GM12878 (cell line): Measurements from ENCODE around the gene CRB1. TPM values are rescaled to one million over a fixed set of nuclear protein-coding genes. Genes with fewer than 3 reads are reported as not detected.

Experiments
- ATAC-seq: fragments of 200-7000 bp; cut with Tn5 transposase; 3 replicates; pipeline ENCODE4 v1.9.1; 2020; ENCODE audit warnings: mild to moderate bottlenecking, moderate library complexity
- BruUV-seq: library from RNA; stranded (reverse); fragments of 400-500 nt; replicated peaks from 2 replicates; lab custom pipeline; 2021; lab: Mats Ljungman, UMichigan
- CTCF ChIA-PET: fragments of 300-600 bp; sonication (Branson Sonifier 250); formaldehyde crosslinking; extraction: SDS; loops from one replicate; lab custom pipeline; 2021; ENCODE audit warnings: inconsistent platforms; lab: Yijun Ruan, JAX
- POLR2A ChIA-PET: fragments of 350-600 bp; formaldehyde crosslinking; extraction: SDS; loops from one replicate; lab custom pipeline; 2021; ENCODE audit warnings: inconsistent platforms; lab: Charles Lee
- RAD21 ChIA-PET: fragments of 300-600 bp; sonication (Branson Sonifier 250); formaldehyde crosslinking; loops from one replicate; lab custom pipeline; 2023; ENCODE audit warnings: antibody characterized with exemption; ENCODE audit not compliant: unreplicated experiment; lab: Charles Lee
- SMC1A ChIA-PET: fragments of 300-600 bp; sonication (Branson Sonifier 250); formaldehyde crosslinking; loops from one replicate; lab custom pipeline; 2023; ENCODE audit not compliant: unreplicated experiment, uncharacterized antibody; lab: Charles Lee
- DNase-seq: peaks from one replicate; pipeline ENCODE4 v3.0.0-alpha.2; 2011; ENCODE audit warnings: low read depth, low spot score
- FAIRE-seq: peaks from 3 replicates; lab custom pipeline; 2011; peaks lifted over from hg19 to GRCh38; lab: Jason Lieb, UNC
- H2AFZ ChIP-seq: 2 replicates; pipeline ENCODE4 v1.6.0; 2011; ENCODE audit warnings: low read depth, low read length, control low read depth; ENCODE audit not compliant: control insufficient read depth
- H3K27ac ChIP-seq: 2 replicates; pipeline ENCODE4 v1.5.1; 2011; ENCODE audit warnings: control low read depth; ENCODE audit not compliant: control insufficient read depth, insufficient read depth
- H3K27me3 ChIP-seq, 2 experiments: replicated peaks in 1 of 2; 2 replicates each; pipeline versions ENCODE4 v1.6.0 to v1.6.1; 2011; ENCODE audit warnings: low read length in 1 of 2; ENCODE audit not compliant: control insufficient read depth in 2 of 2, insufficient read depth in 2 of 2
- H3K36me3 ChIP-seq, 2 experiments: 2 replicates each; pipeline ENCODE4 v1.5.1; 2011; ENCODE audit warnings: low read length in 1 of 2; ENCODE audit not compliant: control insufficient read depth in 2 of 2, insufficient read depth in 2 of 2
- H3K4me1 ChIP-seq: 2 replicates; pipeline ENCODE4 v1.6.1; 2011; ENCODE audit warnings: mild to moderate bottlenecking, low read length, moderate library complexity, mixed read lengths; ENCODE audit not compliant: control insufficient read depth, insufficient read depth
- H3K4me2 ChIP-seq: 2 replicates; pipeline ENCODE4 v1.6.0; 2011; ENCODE audit warnings: control low read depth; ENCODE audit not compliant: control insufficient read depth, insufficient read depth
- H3K4me3 ChIP-seq: fragments of 200-600 bp; sonication (generic); 2 replicates; pipeline ENCODE4 v1.5.1; 2016
- H3K79me2 ChIP-seq: 2 replicates; pipeline ENCODE4 v1.6.0; 2011; ENCODE audit warnings: low read length; ENCODE audit not compliant: control insufficient read depth, insufficient read depth
- H3K9ac ChIP-seq: 2 replicates; pipeline ENCODE4 v1.8.0; 2011; ENCODE audit warnings: low read length, control low read depth, mixed read lengths; ENCODE audit not compliant: control insufficient read depth, insufficient read depth
- H3K9me3 ChIP-seq: replicated peaks from 3 replicates; pipeline ENCODE4 v1.5.1; 2011; ENCODE audit warnings: mild to moderate bottlenecking, low read length; ENCODE audit not compliant: control insufficient read depth, insufficient read depth
- H4K20me1 ChIP-seq: 2 replicates; pipeline ENCODE4 v1.6.0; 2011; ENCODE audit not compliant: control insufficient read depth, insufficient read depth
- BCL11A ChIP-seq: IDR thresholded peaks from 2 replicates; pipeline ENCODE4 v1.6.1; 2011; ENCODE audit warnings: low read depth, low read length
- CEBPZ ChIP-seq: fragments of 150-350 bp; IDR thresholded peaks from 2 replicates; pipeline ENCODE4 v1.6.1; 2016; ENCODE audit warnings: low read depth, low read length
- RB1 ChIP-seq: fragments of 450-650 bp; formaldehyde crosslinking; IDR thresholded peaks from 2 replicates; pipeline ENCODE4 v1.6.1; 2017; ENCODE audit warnings: mild to moderate bottlenecking, borderline replicate concordance
- SIX5 ChIP-seq: IDR thresholded peaks from 2 replicates; pipeline ENCODE4 v1.6.1; 2011; ENCODE audit warnings: mild to moderate bottlenecking, low read depth, low read length, moderate library complexity; ENCODE audit not compliant: severe bottlenecking
- SPI1 ChIP-seq: IDR thresholded peaks from 2 replicates; pipeline ENCODE4 v1.6.1; 2011; ENCODE audit warnings: low read depth, mild to moderate bottlenecking, low read length, moderate library complexity, borderline replicate concordance; ENCODE audit not compliant: insufficient read depth
- SREBF1 ChIP-seq: IDR thresholded peaks from 2 replicates; pipeline ENCODE4 v1.6.1; 2012; ENCODE audit warnings: mild to moderate bottlenecking, low read length
- SUZ12 ChIP-seq: fragments of 200-600 bp; sonication (generic); IDR thresholded peaks from one replicate; pipeline ENCODE4 v1.6.1; 2018; ENCODE audit warnings: antibody characterized with exemption, mild to moderate bottlenecking; ENCODE audit not compliant: unreplicated experiment
- YY1 ChIP-seq: IDR thresholded peaks from 2 replicates; pipeline ENCODE4 v1.6.1; 2011; ENCODE audit warnings: low read depth, mild to moderate bottlenecking, low read length
- WGBS: methylation state at CpG from one replicate; pipeline ENCODE4 v1.1.6; 2016; ENCODE audit warnings: low lambda C conversion rate; ENCODE audit not compliant: insufficient replicate concordance, insufficient coverage; ENCODE audit errors: missing lambda C conversion rate; 5-methylcytosine and 5-hydroxymethylcytosine counted together
- in situ Hi-C: fragments of 300-500 bp; cut with MboI; formaldehyde crosslinking; loops from 9 replicates; pipeline ENCODE4 v1.14.3; 2018; ENCODE audit warnings: mixed read lengths
- intact Hi-C: fragments of 100-400 bp; cut with micrococcal nuclease; formaldehyde crosslinking; loops from one replicate; pipeline ENCODE4 v1.14.2; 2022; ENCODE audit not compliant: unreplicated experiment
- polyA plus RNA-seq, 11 experiments: library from polyadenylated mRNA; depleted of rRNA in 4 of 11; unstranded in 6 of 11; stranded (reverse) in 5 of 11; fragments of >200 nt; fragmentation: Nextera tagmentation in 4 of 11; fragmentation: Illumina TruSeq in 1 of 11; extraction: Ambion mirVana in 4 of 11; extraction: Trizol in 1 of 11; gene quantifications; 1 replicate in 1 of 11; 2 replicates in 10 of 11; pipeline versions ENCODE4 v1.2.1 to v1.2.3, GENCODE V29; 2011 to 2016; ENCODE audit warnings: inconsistent platforms in 2 of 11, missing spikeins in 2 of 11, low read depth in 1 of 11
- total RNA-seq, 4 experiments: library from RNA; depleted of rRNA in 3 of 4; stranded (reverse); fragments of >200 nt in 3 of 4; fragmentation: Illumina TruSeq in 1 of 4; extraction: Trizol in 1 of 4; gene quantifications; 2 replicates each; pipeline versions ENCODE4 v1.2.1 to v1.2.3, GENCODE V29; 2013 to 2021
- TF ChIP-seq, protein P1 (sequence below): fragments of 150-350 bp; IDR thresholded peaks from 2 replicates; pipeline ENCODE4 v1.6.1; 2014; ENCODE audit warnings: mild to moderate bottlenecking, low read depth, low read length
- TF ChIP-seq, protein P2 (sequence below): IDR thresholded peaks from 2 replicates; pipeline ENCODE4 v1.6.1; 2012; ENCODE audit warnings: improper control_type of control experiment, low read depth, low read length; ENCODE audit not compliant: insufficient replicate concordance
- TF ChIP-seq, protein P3 (sequence below): IDR thresholded peaks from 2 replicates; pipeline ENCODE4 v1.6.1; 2011; ENCODE audit warnings: borderline replicate concordance, low read depth, mild to moderate bottlenecking, moderate library complexity, mixed read lengths, low read length; ENCODE audit not compliant: insufficient read depth; ENCODE audit errors: extremely low read length

The CRB1 gene
- total and polyA plus RNA-seq, 10 of the 15 experiments (the other 5 are each of a cell fraction or from before 2014, with no cell fraction given), result 0.06 to 0.10 (median 0.06) TPM; not detected in 7

GRCh38 chr1:197415221-197415620 is 147.2 kb downstream of the CRB1 start (continued):
- TF ChIP-seq, protein P1, sequence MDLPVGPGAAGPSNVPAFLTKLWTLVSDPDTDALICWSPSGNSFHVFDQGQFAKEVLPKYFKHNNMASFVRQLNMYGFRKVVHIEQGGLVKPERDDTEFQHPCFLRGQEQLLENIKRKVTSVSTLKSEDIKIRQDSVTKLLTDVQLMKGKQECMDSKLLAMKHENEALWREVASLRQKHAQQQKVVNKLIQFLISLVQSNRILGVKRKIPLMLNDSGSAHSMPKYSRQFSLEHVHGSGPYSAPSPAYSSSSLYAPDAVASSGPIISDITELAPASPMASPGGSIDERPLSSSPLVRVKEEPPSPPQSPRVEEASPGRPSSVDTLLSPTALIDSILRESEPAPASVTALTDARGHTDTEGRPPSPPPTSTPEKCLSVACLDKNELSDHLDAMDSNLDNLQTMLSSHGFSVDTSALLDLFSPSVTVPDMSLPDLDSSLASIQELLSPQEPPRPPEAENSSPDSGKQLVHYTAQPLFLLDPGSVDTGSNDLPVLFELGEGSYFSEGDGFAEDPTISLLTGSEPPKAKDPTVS, result no peak

GRCh38 chr1:197418693-197419092 is 150.6 kb downstream of the CRB1 start:
- ChIA-PET CTCF (no interaction called here), SMC1A (no interaction called here), RAD21 (no interaction called here), POLR2A (no interaction called here)
- WGBS, result 0% methylated on average over 1 of the region's 1 CpG
- H3K9me3 ChIP-seq, result no peaks in the 10 kb centered on the region
- no peak for FAIRE-seq
- no peaks in the 10 kb centered on the region for H4K20me1 ChIP-seq
- no peaks in the 10 kb centered on the region for H3K4me1 ChIP-seq
- in situ Hi-C loops (no loop called here), intact Hi-C loops (no loop called here)
- no peak overlapping the region for H3K4me2 ChIP-seq
- no peaks in the 10 kb centered on the region for H3K36me3 ChIP-seq
- DNase-seq, result no peak
- H3K9ac ChIP-seq, result no peak overlapping the region
- no TSS peak for BruUV-seq
- no peaks in the 10 kb centered on the region for H3K27me3 ChIP-seq
- no peak overlapping the region for H2AFZ ChIP-seq
- ATAC-seq, result no peak
- H3K27ac ChIP-seq, result no peak overlapping the region
- H3K79me2 ChIP-seq, result no peaks in the 10 kb centered on the region
- no peak overlapping the region for H3K4me3 ChIP-seq
- TF ChIP-seq SIX5, result no peak
- TF ChIP-seq CEBPZ, result no peak
- TF ChIP-seq SUZ12, result no peak
- TF ChIP-seq SREBF1, result no peak
- no peak for TF ChIP-seq BCL11A
- TF ChIP-seq, protein P2, sequence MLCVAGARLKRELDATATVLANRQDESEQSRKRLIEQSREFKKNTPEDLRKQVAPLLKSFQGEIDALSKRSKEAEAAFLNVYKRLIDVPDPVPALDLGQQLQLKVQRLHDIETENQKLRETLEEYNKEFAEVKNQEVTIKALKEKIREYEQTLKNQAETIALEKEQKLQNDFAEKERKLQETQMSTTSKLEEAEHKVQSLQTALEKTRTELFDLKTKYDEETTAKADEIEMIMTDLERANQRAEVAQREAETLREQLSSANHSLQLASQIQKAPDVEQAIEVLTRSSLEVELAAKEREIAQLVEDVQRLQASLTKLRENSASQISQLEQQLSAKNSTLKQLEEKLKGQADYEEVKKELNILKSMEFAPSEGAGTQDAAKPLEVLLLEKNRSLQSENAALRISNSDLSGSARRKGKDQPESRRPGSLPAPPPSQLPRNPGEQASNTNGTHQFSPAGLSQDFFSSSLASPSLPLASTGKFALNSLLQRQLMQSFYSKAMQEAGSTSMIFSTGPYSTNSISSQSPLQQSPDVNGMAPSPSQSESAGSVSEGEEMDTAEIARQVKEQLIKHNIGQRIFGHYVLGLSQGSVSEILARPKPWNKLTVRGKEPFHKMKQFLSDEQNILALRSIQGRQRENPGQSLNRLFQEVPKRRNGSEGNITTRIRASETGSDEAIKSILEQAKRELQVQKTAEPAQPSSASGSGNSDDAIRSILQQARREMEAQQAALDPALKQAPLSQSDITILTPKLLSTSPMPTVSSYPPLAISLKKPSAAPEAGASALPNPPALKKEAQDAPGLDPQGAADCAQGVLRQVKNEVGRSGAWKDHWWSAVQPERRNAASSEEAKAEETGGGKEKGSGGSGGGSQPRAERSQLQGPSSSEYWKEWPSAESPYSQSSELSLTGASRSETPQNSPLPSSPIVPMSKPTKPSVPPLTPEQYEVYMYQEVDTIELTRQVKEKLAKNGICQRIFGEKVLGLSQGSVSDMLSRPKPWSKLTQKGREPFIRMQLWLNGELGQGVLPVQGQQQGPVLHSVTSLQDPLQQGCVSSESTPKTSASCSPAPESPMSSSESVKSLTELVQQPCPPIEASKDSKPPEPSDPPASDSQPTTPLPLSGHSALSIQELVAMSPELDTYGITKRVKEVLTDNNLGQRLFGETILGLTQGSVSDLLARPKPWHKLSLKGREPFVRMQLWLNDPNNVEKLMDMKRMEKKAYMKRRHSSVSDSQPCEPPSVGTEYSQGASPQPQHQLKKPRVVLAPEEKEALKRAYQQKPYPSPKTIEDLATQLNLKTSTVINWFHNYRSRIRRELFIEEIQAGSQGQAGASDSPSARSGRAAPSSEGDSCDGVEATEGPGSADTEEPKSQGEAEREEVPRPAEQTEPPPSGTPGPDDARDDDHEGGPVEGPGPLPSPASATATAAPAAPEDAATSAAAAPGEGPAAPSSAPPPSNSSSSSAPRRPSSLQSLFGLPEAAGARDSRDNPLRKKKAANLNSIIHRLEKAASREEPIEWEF, result no peak
- TF ChIP-seq YY1, result no peak
- TF ChIP-seq SPI1, result no peak
- TF ChIP-seq RB1, result no peak
- TF ChIP-seq, protein P3, sequence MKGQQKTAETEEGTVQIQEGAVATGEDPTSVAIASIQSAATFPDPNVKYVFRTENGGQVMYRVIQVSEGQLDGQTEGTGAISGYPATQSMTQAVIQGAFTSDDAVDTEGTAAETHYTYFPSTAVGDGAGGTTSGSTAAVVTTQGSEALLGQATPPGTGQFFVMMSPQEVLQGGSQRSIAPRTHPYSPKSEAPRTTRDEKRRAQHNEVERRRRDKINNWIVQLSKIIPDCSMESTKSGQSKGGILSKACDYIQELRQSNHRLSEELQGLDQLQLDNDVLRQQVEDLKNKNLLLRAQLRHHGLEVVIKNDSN, result no peak
